Gastroesophageal sphincter (tissue), 3 donors: ENCODE results near the gene PDZD2.

Experiments
- EP300 ChIP-seq: sonication (generic); formaldehyde crosslinking; IDR thresholded peaks from one replicate; pipeline ENCODE4 v1.6.1; 2017; ENCODE audit warnings: antibody characterized with exemption, mild to moderate bottlenecking
- POLR2A ChIP-seq, 2 donors: fragments of 450-650 bp; IDR thresholded peaks; one replicate each; pipeline ENCODE4 v1.6.1; 2017; ENCODE audit warnings: antibody characterized with exemption in 2 of 2, mild to moderate bottlenecking in 2 of 2, moderate library complexity in 1 of 2
- POLR2AphosphoS5 ChIP-seq: sonication (generic); formaldehyde crosslinking; IDR thresholded peaks from one replicate; pipeline ENCODE4 v1.6.1; 2017; ENCODE audit warnings: antibody characterized with exemption
- TF ChIP-seq, protein P1 (sequence below), 4 experiments: fragments of 200-600 bp in 2 of 4; fragments of 450-650 bp in 2 of 4; sonication (generic) in 1 of 4; IDR thresholded peaks; one replicate each; pipeline ENCODE4 v1.5.1; 2017 to 2019; ENCODE audit warnings: antibody characterized with exemption in 4 of 4, mild to moderate bottlenecking in 2 of 4, moderate library complexity in 2 of 4

DNA sequence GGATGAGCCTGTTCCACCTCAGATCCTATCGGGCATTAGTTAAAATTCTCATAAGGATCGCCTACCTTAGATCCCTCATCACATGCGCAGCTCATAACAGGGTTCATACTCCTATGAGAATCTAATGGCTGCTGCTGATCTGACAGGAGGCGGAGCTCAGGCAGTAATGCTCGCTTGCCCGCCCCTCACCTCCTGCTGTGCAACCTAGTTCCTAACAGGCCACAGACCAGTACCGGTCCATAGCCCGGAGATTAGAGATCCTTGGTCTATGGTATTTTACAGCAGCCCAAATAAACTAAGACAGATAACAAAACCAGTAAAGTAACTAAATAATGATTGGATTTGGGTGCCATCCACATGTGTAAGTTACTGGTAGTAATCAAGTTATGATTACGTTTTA, 517.7 kb downstream of the PDZD2 start:
- TF ChIP-seq POLR2A (IDR thresholded peaks at IDR 0.05) (no peak), EP300 (no peak), POLR2AphosphoS5 (no peak)
- TF ChIP-seq, protein P1, sequence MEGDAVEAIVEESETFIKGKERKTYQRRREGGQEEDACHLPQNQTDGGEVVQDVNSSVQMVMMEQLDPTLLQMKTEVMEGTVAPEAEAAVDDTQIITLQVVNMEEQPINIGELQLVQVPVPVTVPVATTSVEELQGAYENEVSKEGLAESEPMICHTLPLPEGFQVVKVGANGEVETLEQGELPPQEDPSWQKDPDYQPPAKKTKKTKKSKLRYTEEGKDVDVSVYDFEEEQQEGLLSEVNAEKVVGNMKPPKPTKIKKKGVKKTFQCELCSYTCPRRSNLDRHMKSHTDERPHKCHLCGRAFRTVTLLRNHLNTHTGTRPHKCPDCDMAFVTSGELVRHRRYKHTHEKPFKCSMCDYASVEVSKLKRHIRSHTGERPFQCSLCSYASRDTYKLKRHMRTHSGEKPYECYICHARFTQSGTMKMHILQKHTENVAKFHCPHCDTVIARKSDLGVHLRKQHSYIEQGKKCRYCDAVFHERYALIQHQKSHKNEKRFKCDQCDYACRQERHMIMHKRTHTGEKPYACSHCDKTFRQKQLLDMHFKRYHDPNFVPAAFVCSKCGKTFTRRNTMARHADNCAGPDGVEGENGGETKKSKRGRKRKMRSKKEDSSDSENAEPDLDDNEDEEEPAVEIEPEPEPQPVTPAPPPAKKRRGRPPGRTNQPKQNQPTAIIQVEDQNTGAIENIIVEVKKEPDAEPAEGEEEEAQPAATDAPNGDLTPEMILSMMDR (IDR thresholded peaks at IDR 0.05) = no peak
